Subcutaneous adipose tissue (tissue), 4 donors: ENCODE measurements around the gene PPARA. TPM values are rescaled to one million over a fixed set of nuclear protein-coding genes. Genes with fewer than 3 reads are reported as not detected.

Experiments
- CTCF ChIP-seq: fragments of 450-650 bp; IDR thresholded peaks from one replicate; pipeline ENCODE4 v1.5.1; 2016; ENCODE audit warnings: low read depth, mild to moderate bottlenecking, control low read depth, antibody characterized with exemption, moderate library complexity
- total RNA-seq, 4 donors: library from RNA; depleted of rRNA; stranded (reverse); fragments of >200 nt; gene quantifications; one replicate each; pipeline ENCODE4 v1.1.0, GENCODE V29; 2016

The PPARA gene
- total RNA-seq, 4 donors from 2014 or later: 23.5 to 51.0 (median 36.0) TPM

DNA sequence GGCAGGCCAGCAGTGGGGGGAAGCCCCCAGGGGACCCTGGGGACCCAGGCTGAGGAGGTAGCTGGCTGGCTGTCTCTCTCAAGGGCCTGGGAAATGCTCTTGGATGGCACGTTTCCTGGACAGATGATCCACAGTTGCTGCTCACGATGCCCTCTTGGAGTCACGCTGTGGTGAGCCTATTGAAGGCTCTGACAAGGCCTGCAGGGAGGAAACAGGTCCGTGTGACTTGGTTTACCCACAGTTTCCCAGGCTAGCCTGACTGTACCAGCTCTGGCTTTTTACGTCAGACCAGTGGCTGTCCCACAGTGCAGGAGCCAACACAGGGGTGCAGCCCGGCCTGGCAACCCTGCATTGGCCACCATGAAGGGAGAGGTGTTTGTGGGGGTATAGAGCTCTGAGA, 29.2 kb upstream of the PPARA start:
- no peak for TF ChIP-seq CTCF

DNA sequence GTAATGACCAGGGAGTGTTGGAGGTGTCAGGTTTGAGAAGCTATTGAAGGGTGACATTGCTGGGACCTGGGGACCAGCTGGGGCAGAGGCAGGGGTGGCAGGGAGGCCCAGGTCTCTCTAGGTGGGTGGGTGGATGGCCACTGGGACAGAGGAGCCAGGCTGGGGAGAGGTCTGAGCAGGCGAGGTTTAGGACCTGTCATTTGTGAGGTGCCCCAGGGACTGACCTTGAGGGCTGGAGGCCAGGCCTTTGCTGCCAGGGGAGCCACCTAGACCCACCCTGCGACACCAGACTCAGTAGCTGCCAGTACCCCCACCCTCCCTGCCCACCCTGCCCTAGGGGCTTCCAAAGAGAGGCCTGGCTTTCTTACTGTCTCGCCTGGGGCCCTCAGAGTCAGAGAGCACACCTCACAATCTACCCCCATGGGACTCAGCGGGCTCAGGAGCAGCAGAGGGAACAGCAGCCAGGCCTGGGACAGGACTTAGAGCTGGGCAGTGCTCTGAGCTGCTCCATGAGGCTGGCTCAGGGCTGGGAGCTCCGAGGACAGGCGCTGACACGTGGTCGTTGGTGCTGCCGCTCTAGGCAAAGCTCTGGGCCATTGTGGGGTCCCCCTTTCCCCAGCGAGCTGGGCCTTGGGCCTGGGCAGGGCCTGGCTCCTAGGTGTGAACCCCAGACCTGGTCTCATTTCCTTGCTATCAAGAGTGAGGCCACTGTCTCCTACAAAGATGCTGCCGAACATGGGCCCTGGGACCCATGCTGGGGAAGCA, 28.6 kb upstream of the PPARA start:
- TF ChIP-seq CTCF: no peak

DNA sequence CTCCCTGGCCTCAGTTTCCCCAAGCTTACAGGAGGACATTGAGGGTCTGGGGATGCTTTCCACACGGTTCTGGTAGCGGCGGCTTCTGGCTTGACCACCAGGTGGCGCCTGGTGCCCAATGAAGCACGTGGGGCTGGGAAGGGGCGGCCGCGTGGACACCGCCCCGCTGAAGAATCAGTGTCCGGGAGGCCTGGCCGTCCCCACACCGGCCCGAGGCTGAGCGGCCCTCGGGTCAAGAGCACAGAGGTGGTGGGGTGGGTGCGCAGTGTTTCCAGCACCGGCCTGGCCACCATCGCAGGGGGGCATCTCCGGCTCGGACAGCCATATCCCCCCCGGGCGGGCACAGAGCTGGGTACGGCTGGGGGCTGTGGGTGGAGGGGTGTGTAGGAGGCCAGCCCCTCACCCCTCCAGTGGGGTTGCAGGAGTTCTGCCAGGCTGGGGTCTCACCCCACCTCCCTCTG, 27.8 kb upstream of the PPARA start:
- no peak for TF ChIP-seq CTCF

DNA sequence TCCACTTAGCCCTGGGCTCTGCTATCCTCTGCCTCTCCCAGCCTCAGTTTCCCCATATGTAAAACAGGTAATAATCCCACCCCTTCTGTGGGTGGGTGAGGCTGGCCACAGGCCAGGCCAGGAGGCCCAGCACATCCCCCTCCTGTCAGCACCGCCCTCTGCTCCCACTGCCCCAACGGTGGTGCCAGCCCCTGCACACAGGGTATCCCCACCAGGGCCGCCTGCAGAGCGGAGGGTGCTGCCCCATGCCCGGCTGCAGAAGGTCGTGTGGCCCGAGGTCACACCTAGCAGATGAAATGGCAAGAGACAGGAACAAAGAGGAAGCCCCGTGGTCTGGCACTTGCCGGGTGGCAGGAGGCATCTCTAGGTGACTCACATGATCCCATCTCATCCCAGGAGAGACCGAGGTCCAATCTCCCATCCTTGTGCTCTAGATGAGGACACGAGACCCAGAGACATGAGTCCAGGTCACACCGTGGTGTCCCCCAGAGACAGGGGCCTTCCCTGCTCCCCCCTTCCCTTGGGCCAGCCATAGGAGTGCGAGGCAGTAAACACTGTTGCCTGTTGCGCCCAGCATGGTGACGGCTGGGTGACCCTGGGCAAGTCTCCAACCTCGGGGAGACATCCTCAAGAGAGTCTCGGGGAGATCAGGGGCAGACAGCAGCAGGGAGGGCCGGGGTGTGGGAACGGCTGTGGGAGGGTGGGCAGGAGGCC, 27.2 kb upstream of the PPARA start:
- TF ChIP-seq CTCF: no peak

DNA sequence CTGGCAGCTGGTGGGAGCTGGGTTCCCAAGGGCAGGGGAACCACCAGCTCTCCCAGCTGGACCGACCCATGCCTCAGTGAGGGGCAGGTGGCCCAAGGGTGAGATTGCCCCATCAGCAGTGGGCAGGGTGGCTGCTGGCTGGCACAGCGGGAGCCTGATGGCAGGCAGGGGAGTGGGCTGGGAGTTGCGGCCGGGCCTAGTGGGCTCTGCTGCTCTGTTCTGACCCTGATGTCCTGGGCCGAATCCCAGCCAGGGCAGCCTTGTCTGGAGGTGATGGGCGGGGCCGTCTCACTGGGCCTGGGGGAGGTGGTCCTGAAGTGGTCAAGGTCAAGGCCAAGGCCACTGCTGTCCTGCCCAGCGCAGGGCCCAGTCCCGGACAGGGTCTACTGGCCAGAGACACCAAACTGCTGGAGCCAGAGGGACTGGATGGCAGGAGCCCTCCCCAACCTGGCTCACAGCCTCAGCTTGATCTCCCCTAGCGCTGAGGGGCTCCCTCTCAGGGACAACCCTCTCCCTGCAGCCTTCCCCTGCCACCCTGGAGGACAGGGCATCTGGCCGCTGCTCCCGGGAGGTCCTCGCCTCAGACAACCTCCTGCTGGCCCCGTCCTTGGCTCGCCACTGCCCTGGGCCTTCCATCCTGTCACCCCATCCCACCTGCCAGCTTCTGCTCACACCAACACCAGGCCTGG, 26.5 kb upstream of the PPARA start:
- TF ChIP-seq CTCF: no peak

- TF ChIP-seq CTCF: no peak
These were observed 25.8 kb upstream of the PPARA start for GRCh38 chr22:46124383-46125144.
